HG03558 (cell line): ENCODE measurements around the gene ACSL4.
"Not testable (repeated sequence)": the region's sequence is repeated elsewhere in the genome, so short reads cannot be mapped to it uniquely, and the experiment has no call there.

Experiments
- ATAC-seq: cut with Tn5 transposase; IDR thresholded peaks from one replicate; pipeline ENCODE4 v1.9.1; 2021; ENCODE audit warnings: moderate number of reproducible peaks; ENCODE audit not compliant: unreplicated experiment; ENCODE audit errors: extremely low read depth

The ACSL4 gene

GRCh38 chrX:109679820-109680219, 53.2 kb downstream of the ACSL4 start:
- no peak for ATAC-seq

GRCh38 chrX:109672239-109672638, 60.8 kb downstream of the ACSL4 start:
- ATAC-seq = no peak

- ATAC-seq = not testable (repeated sequence)
Measured at GRCh38 chrX:109671170-109671569, 61.9 kb downstream of the ACSL4 start.

GRCh38 chrX:109667986-109668385, 65.1 kb downstream of the ACSL4 start:
- ATAC-seq = no peak

- no peak for ATAC-seq
Measured at GRCh38 chrX:109660435-109661143, 72.5 kb downstream of the ACSL4 start.

GRCh38 chrX:109658391-109658790, 74.7 kb downstream of the ACSL4 start:
- ATAC-seq = no peak

- not testable (repeated sequence) for ATAC-seq
Measured at GRCh38 chrX:109657364-109657763, 75.7 kb downstream of the ACSL4 start.

GRCh38 chrX:109656774-109657173, 76.3 kb downstream of the ACSL4 start:
- ATAC-seq = no peak

- ATAC-seq = no peak
Measured at GRCh38 chrX:109655502-109656201, 77.4 kb downstream of the ACSL4 start.

GRCh38 chrX:109654516-109655109, 78.4 kb downstream of the ACSL4 start:
- no peak for ATAC-seq

GRCh38 chrX:109644671-109645070, 88.4 kb downstream of the ACSL4 start:
- ATAC-seq = not testable (repeated sequence)

GRCh38 chrX:109643687-109644086, 89.4 kb downstream of the ACSL4 start:
- no peak for ATAC-seq

GRCh38 chrX:109638158-109638557, 94.9 kb downstream of the ACSL4 start:
- no peak for ATAC-seq

- ATAC-seq = not testable (repeated sequence)
Measured at GRCh38 chrX:109637477-109637876, 95.6 kb downstream of the ACSL4 start.

GRCh38 chrX:109635146-109635545, 97.9 kb downstream of the ACSL4 start:
- ATAC-seq = no peak

GRCh38 chrX:109632906-109633504, 100.1 kb downstream of the ACSL4 start:
- ATAC-seq = no peak

- ATAC-seq = no peak
Measured at GRCh38 chrX:109629310-109629709, 103.7 kb downstream of the ACSL4 start.

- no peak for ATAC-seq
Measured at GRCh38 chrX:109626637-109627036, 106.4 kb downstream of the ACSL4 start.

GRCh38 chrX:109624641-109625616, 108.1 kb downstream of the ACSL4 start, which contains the start of gene KCNE5:
KCNE5 (minus strand) TSS chrX:109625172; CDS start chrX:109625020, 152 bp downstream.
- no peak for ATAC-seq

GRCh38 chrX:109623997-109624396, 109.1 kb downstream of the ACSL4 start:
- no peak for ATAC-seq
